HepG2 (cell line): Measurements from ENCODE around the gene NINL.

Experiments used
- BHLHE40 ChIP-seq: IDR thresholded peaks from 2 replicates; pipeline ENCODE4 v1.6.1; 2011; ENCODE audit warnings: low read length, improper control_type of control experiment
- CBX5 ChIP-seq: sonication (generic); formaldehyde crosslinking; IDR thresholded peaks from 2 replicates; pipeline ENCODE4 v1.4.0; 2020; ENCODE audit warnings: missing genetic modification reagents, borderline replicate concordance
- FOXA3 ChIP-seq: IDR thresholded peaks from 2 replicates; pipeline ENCODE4 v1.6.1; 2016; ENCODE audit warnings: missing genetic modification reagents, missing compliant biosample characterization
- KDM6A ChIP-seq: IDR thresholded peaks from 2 replicates; pipeline ENCODE4 v1.6.1; 2016; ENCODE audit warnings: low read depth
- MAFG ChIP-seq: sonication (generic); formaldehyde crosslinking; IDR thresholded peaks from 2 replicates; pipeline ENCODE4 v1.5.1; 2020; ENCODE audit warnings: mild to moderate bottlenecking, missing genetic modification reagents
- MAFK ChIP-seq, 2 experiments: IDR thresholded peaks in 1 of 2; conservative IDR thresholded peaks in 1 of 2; 2 replicates each; pipeline ENCODE4 v1.6.1; 2011; ENCODE audit warnings: improper control_type of control experiment in 2 of 2, low read length in 2 of 2
- STAT5B ChIP-seq: sonication (generic); formaldehyde crosslinking; IDR thresholded peaks from 2 replicates; pipeline ENCODE4 v1.4.0; 2020; ENCODE audit warnings: missing genetic modification reagents
- TSC22D2 ChIP-seq: sonication (generic); formaldehyde crosslinking; IDR thresholded peaks from 2 replicates; pipeline ENCODE4 v1.5.1; 2020; ENCODE audit warnings: missing genetic modification reagents, mild to moderate bottlenecking, borderline replicate concordance
- ZNF616 ChIP-seq: sonication (generic); formaldehyde crosslinking; IDR thresholded peaks from 2 replicates; pipeline ENCODE4 v1.5.0; 2020; ENCODE audit warnings: low read depth, mild to moderate bottlenecking, missing genetic modification reagents
- TF ChIP-seq, protein P1 (sequence below): IDR thresholded peaks from 2 replicates; pipeline ENCODE4 v1.6.1; 2016

DNA sequence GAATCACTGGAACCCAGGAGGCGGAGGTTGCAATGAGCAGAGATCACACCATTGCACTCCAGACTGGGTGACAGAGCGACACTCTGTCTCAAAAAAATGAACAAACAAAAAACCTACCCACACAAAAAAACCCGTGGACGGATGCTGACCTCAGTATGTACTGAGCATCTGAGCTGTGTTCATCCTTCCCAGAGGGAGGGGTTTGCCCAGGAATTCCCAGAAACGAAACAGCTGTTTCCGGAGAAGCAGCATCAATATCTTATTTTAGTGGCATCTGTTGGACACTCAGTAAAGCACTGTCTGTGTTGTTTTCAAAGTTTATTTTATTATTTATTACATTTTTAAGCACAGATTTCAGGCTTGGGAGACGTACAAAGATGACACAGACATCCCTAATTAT lies 19.8 kb upstream of the NINL start:
- TF ChIP-seq CBX5 (CRISPR knock-in tag) (no peak), FOXA3 (CRISPR knock-in tag) (no peak), ZNF616 (CRISPR knock-in tag) (no peak), MAFG (CRISPR knock-in tag) (no peak), STAT5B (CRISPR knock-in tag) (no peak), MAFK (conservative IDR thresholded peaks at IDR 0.05 in 1 of 2, IDR thresholded peaks at IDR 0.05 in 1 of 2; ENCODE audit: low read length in 2 of 2) (no peak), BHLHE40 (no peak), TSC22D2 (CRISPR knock-in tag) (no peak), KDM6A (CRISPR knock-in tag) (no peak)
- TF ChIP-seq, protein P1, sequence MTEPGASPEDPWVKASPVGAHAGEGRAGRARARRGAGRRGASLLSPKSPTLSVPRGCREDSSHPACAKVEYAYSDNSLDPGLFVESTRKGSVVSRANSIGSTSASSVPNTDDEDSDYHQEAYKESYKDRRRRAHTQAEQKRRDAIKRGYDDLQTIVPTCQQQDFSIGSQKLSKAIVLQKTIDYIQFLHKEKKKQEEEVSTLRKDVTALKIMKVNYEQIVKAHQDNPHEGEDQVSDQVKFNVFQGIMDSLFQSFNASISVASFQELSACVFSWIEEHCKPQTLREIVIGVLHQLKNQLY (CRISPR knock-in tag): no peak
